SK-N-SH (cell line): Measurements from ENCODE around the gene CUX1. TPM values are rescaled to one million over a fixed set of nuclear protein-coding genes. Genes with fewer than 3 reads are reported as not detected.
A peak's percentile ranks its signal among the peaks of the same experiment; 100 is the strongest.

ENCODE experiments used
- CTCF ChIA-PET: fragments of 300-600, 350-600 bp; formaldehyde crosslinking; extraction: SDS; loops from one replicate; lab custom pipeline; 2021; lab: Yijun Ruan, JAX
- POLR2A ChIA-PET: fragments of 350-600 bp; sonication (Branson Sonifier 250); formaldehyde crosslinking; extraction: SDS; loops from one replicate; lab custom pipeline; 2020; ENCODE audit warnings: antibody characterized with exemption, inconsistent platforms; lab: Yijun Ruan, JAX
- DNase-seq: peaks from one replicate; pipeline ENCODE4 v3.0.0; 2012
- H2AFZ ChIP-seq: fragments of 200-600 bp; sonication (generic); 2 replicates; pipeline ENCODE4 v1.8.1; 2016; ENCODE audit warnings: antibody characterized with exemption, mild to moderate bottlenecking, low read depth
- H3F3A ChIP-seq: fragments of 200-600 bp; sonication (generic); replicated peaks from 2 replicates; pipeline ENCODE3; 2016; ENCODE audit warnings: antibody characterized with exemption, mild to moderate bottlenecking; ENCODE audit not compliant: insufficient read depth
- H3K27ac ChIP-seq, 2 experiments: fragments of 200-500 bp in 1 of 2; fragments of 200-600 bp in 1 of 2; sonication (Bioruptor generic) in 1 of 2; sonication (generic), shearing (Covaris generic) in 1 of 2; 2 replicates each; pipeline versions ENCODE4 v1.5.1 to v1.6.1; 2014 to 2016; ENCODE audit warnings: low read depth in 2 of 2, inconsistent platforms in 1 of 2, low read length in 1 of 2, mild to moderate bottlenecking in 1 of 2, mixed read lengths in 1 of 2
- H3K27me3 ChIP-seq: fragments of 200-600 bp; sonication (generic), shearing (Covaris generic); 2 replicates; pipeline ENCODE4 v1.6.1; 2016; ENCODE audit warnings: mixed run types; ENCODE audit not compliant: insufficient read depth
- H3K36me3 ChIP-seq, 2 experiments: fragments of 200-500 bp in 1 of 2; fragments of 200-600 bp in 1 of 2; sonication (Bioruptor generic) in 1 of 2; sonication (generic) in 1 of 2; replicated peaks in 1 of 2; 2 replicates each; pipeline versions ENCODE3 to v1.5.1; 2014 to 2016; ENCODE audit warnings: low read length in 1 of 2, mild to moderate bottlenecking in 1 of 2; ENCODE audit not compliant: insufficient read depth in 2 of 2, control insufficient read depth in 1 of 2
- H3K4me1 ChIP-seq, 2 experiments: fragments of 200-500 bp in 1 of 2; fragments of 200-600 bp in 1 of 2; sonication (Bioruptor generic) in 1 of 2; sonication (generic), shearing (Covaris generic) in 1 of 2; 2 replicates each; pipeline versions ENCODE4 v1.5.1 to v1.6.1; 2014 to 2016; ENCODE audit warnings: low read depth in 1 of 2, low read length in 1 of 2, mixed run types in 1 of 2; ENCODE audit not compliant: insufficient read depth in 2 of 2, control insufficient read depth in 1 of 2
- H3K4me2 ChIP-seq: fragments of 200-600 bp; sonication (generic), shearing (Covaris generic); 2 replicates; pipeline ENCODE4 v1.6.1; 2017; ENCODE audit warnings: mixed run types
- H3K4me3 ChIP-seq, 2 experiments: fragments of 200-500 bp in 1 of 2; fragments of 200-600 bp in 1 of 2; sonication (Bioruptor generic) in 1 of 2; sonication (generic), shearing (Covaris generic) in 1 of 2; 2 replicates each; pipeline versions ENCODE4 v1.5.1 to v1.8.1; 2014 to 2016; ENCODE audit warnings: low read depth in 2 of 2, inconsistent platforms in 1 of 2, low read length in 1 of 2, mild to moderate bottlenecking in 1 of 2, mixed read lengths in 1 of 2, moderate library complexity in 1 of 2
- H3K79me2 ChIP-seq: fragments of 200-600 bp; sonication (generic); 2 replicates; pipeline ENCODE4 v1.8.1; 2017; ENCODE audit warnings: mild to moderate bottlenecking; ENCODE audit not compliant: insufficient read depth
- H3K9ac ChIP-seq: fragments of 200-600 bp; sonication (generic); 2 replicates; pipeline ENCODE4 v1.6.1; 2017; ENCODE audit warnings: mixed run types
- H3K9me2 ChIP-seq: fragments of 200-600 bp; sonication (generic); 2 replicates; pipeline ENCODE4 v1.6.1; 2017; ENCODE audit warnings: mixed run types
- H3K9me3 ChIP-seq: fragments of 200-600 bp; sonication (generic); 2 replicates; pipeline ENCODE4 v1.6.1; 2017; ENCODE audit warnings: mixed run types, mild to moderate bottlenecking, moderate library complexity
- H4K20me1 ChIP-seq: fragments of 200-600 bp; sonication (generic); 2 replicates; pipeline ENCODE4 v1.6.1; 2017; ENCODE audit warnings: mild to moderate bottlenecking, mixed run types; ENCODE audit not compliant: insufficient read depth
- ELF1 ChIP-seq: IDR thresholded peaks from 2 replicates; pipeline ENCODE4 v1.4.0; 2012
- FOXJ3 ChIP-seq: sonication (generic); formaldehyde crosslinking; IDR thresholded peaks from 2 replicates; pipeline ENCODE4 v1.5.1; 2020; ENCODE audit warnings: mild to moderate bottlenecking, missing genetic modification reagents
- FOXM1 ChIP-seq: IDR thresholded peaks from 2 replicates; pipeline ENCODE4 v1.4.0; 2012; ENCODE audit warnings: low read depth, mild to moderate bottlenecking
- GABPA ChIP-seq: IDR thresholded peaks from 2 replicates; pipeline ENCODE4 v1.4.0; 2012; ENCODE audit warnings: low read depth, mild to moderate bottlenecking
- JUND ChIP-seq: IDR thresholded peaks from 2 replicates; pipeline ENCODE4 v1.4.0; 2012
- MEF2A ChIP-seq: IDR thresholded peaks from 2 replicates; pipeline ENCODE4 v1.4.0; 2012; ENCODE audit warnings: low read depth, borderline replicate concordance
- NRF1 ChIP-seq: IDR thresholded peaks from 2 replicates; pipeline ENCODE4 v1.6.1; 2012; ENCODE audit warnings: low read depth, mild to moderate bottlenecking, low read length
- POLR2AphosphoS5 ChIP-seq: IDR thresholded peaks from 2 replicates; pipeline ENCODE4 v1.6.1; 2012; ENCODE audit warnings: low read depth, low read length
- RAD21 ChIP-seq: IDR thresholded peaks from 2 replicates; pipeline ENCODE4 v1.6.1; 2012; ENCODE audit warnings: mild to moderate bottlenecking, low read length
- SIN3A ChIP-seq: IDR thresholded peaks from 2 replicates; pipeline ENCODE4 v1.6.1; 2012; ENCODE audit warnings: low read depth, mild to moderate bottlenecking, low read length, moderate library complexity, borderline replicate concordance
- TCF12 ChIP-seq: IDR thresholded peaks from 2 replicates; pipeline ENCODE4 v1.4.0; 2012
- TEAD4 ChIP-seq: IDR thresholded peaks from 2 replicates; pipeline ENCODE4 v1.4.0; 2012; ENCODE audit warnings: mild to moderate bottlenecking, borderline replicate concordance; ENCODE audit not compliant: insufficient read depth
- YY1 ChIP-seq: IDR thresholded peaks from 2 replicates; pipeline ENCODE4 v1.4.0; 2012; ENCODE audit warnings: low read depth, mild to moderate bottlenecking
- WGBS: methylation state at CpG from one replicate; pipeline ENCODE4 v1.1.6; 2017; ENCODE audit warnings: low lambda C conversion rate; 5-methylcytosine and 5-hydroxymethylcytosine counted together
- polyA plus RNA-seq, 3 experiments: library from polyadenylated mRNA; depleted of rRNA; stranded (reverse); fragments of >200 nt; gene quantifications; 2 replicates each; pipeline ENCODE4 v1.2.3, GENCODE V29; 2012
- TF ChIP-seq, protein P1 (sequence below): IDR thresholded peaks from 2 replicates; pipeline ENCODE4; 2012
- TF ChIP-seq, protein P2 (sequence below): fragments of 150-350 bp; IDR thresholded peaks from 2 replicates; pipeline ENCODE4 v1.6.1; 2017; ENCODE audit warnings: antibody characterized with exemption, low read length, low read depth, borderline replicate concordance

The CUX1 gene
- polyA plus RNA-seq, 1 of the 3 experiments (the other 2 are of a cell fraction): 68.6 TPM

DNA sequence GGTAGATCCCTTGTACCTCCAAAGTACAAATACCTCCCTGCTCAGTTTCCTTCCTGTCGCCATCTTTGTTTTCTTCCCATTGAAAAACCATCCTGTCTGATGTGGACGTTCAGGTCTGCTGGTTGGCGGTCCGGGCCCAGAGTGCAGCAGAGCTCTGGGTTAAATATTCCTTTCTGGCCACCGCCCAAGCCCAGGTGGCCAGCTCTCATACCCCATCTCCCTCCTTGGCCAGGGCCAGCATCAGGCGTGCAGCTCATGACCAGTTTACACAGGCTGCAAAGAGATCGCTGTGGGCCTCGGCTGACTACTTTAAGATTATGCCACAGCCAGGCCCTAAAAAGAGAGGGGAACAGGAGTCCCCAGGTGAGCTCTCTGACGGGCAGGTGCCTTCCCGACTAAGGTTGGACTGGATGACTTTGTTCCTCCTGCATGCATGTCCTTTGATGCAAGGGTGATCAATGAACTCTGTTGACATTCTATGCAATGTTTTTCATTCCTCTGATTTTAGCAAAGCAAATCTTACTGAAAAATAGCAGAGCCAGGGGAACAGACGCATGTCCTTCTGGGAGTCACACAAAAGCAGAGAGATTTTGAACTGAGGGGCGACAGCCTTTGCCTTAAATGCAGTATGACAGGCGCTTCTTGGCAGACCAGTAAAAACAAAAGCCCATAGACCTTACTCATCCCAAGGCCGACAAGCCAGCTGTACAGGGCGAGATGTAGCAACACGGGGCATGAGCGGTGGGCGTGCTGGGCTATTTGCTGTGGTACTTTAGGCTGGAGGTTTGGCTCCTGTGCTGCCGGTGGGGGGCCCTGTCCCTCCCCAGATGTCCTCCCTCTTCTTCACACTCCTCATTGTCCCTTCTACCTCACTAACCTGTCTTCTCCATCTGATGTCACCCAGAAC, 435.9 kb downstream of the CUX1 start:
- POLR2A ChIA-PET: interaction anchor here (1.0 to 1.1 kb wide), 2 partner anchors 17 kb away, joined by 3 to 8 read pairs; no protein-coding TSS in a partner anchor
- Histone ChIP-seq H3K9me2 (no peaks in the 10 kb centered on the region), H3K9ac (no peak overlapping the region), H3K27me3 (no peaks in the 10 kb centered on the region), H3K9me3 (no peaks in the 10 kb centered on the region), H3K27ac (peak overlapping the region in 1 of 2 experiments; percentile 91; a peak in 2 of 4 replicates), H3K4me1 (peaks cover 0 to 42% of the 10 kb centered on the region in 2 experiments; a peak in 2 of 4 replicates), H3K36me3 (peaks cover 0 to 14% of the 10 kb centered on the region in 2 experiments), H4K20me1 (no peaks in the 10 kb centered on the region), H3K4me2 (no peak overlapping the region), H3K79me2 (no peaks in the 10 kb centered on the region), H3K4me3 (no peak overlapping the region), H3F3A (no peaks in the 10 kb centered on the region), H2AFZ (no peak overlapping the region)
- CTCF ChIA-PET: interaction anchor here (0.6 to 9.3 kb wide), 14 partner anchors 14 to 712 kb away, joined by 3 to 85 read pairs (median 6); no protein-coding TSS in a partner anchor
- 96% methylated on average over 18 of the region's 19 CpGs for WGBS
- TF ChIP-seq FOXM1: no peak
- TF ChIP-seq ELF1: no peak
- TF ChIP-seq YY1: no peak
- TF ChIP-seq RAD21: no peak
- TF ChIP-seq GABPA: no peak
- TF ChIP-seq, protein P1, sequence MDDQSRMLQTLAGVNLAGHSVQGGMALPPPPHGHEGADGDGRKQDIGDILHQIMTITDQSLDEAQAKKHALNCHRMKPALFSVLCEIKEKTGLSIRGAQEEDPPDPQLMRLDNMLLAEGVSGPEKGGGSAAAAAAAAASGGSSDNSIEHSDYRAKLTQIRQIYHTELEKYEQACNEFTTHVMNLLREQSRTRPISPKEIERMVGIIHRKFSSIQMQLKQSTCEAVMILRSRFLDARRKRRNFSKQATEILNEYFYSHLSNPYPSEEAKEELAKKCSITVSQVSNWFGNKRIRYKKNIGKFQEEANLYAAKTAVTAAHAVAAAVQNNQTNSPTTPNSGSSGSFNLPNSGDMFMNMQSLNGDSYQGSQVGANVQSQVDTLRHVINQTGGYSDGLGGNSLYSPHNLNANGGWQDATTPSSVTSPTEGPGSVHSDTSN: no peak
- TF ChIP-seq POLR2AphosphoS5: no peak
- TF ChIP-seq MEF2A: no peak
- TF ChIP-seq FOXJ3 (CRISPR knock-in tag): no peak
- TF ChIP-seq SIN3A: no peak
- no peak for TF ChIP-seq TCF12
- TF ChIP-seq TEAD4: no peak
- no peak for TF ChIP-seq NRF1
- TF ChIP-seq JUND: no peak
- no peak for DNase-seq

DNA sequence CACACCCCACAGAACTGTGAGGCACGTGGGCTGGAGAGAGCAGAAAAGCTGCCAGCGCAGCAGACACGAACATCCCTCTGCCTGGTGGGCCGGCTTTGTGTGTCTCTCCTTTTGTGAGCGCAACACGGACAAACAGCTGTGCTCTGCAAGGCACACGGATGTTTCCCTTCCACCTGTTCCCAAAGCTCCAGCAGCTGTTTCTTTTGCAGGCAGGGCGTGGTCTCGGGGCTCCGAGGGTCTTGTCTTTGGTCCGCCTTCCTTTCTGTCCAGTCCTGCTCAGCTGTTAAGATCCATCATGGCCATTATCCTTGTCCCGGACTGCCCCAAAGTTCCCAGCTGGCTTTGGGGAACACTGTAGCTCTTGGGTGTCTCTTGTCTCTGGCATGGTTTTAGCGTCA, 436.5 kb downstream of the CUX1 start:
- Histone ChIP-seq H3K4me3 (no peak overlapping the region), H3K79me2 (no peaks in the 10 kb centered on the region), H3K36me3 (peaks cover 0 to 14% of the 10 kb centered on the region in 2 experiments), H3K9me3 (no peaks in the 10 kb centered on the region), H2AFZ (no peak overlapping the region), H3K9ac (no peak overlapping the region), H3K9me2 (no peaks in the 10 kb centered on the region), H3K4me2 (no peak overlapping the region), H3F3A (no peaks in the 10 kb centered on the region), H4K20me1 (no peaks in the 10 kb centered on the region), H3K27me3 (no peaks in the 10 kb centered on the region), H3K27ac (no peak overlapping the region; a peak in 1 of 4 replicates), H3K4me1 (peaks cover 0 to 49% of the 10 kb centered on the region in 2 experiments; a peak in 2 of 4 replicates)
- DNase-seq: no peak
- CTCF ChIA-PET: interaction anchor here (1.1 to 9.3 kb wide), 8 partner anchors 15 to 711 kb away, joined by 3 to 85 read pairs (median 7); no protein-coding TSS in a partner anchor
- WGBS: 95% methylated on average over 13 of the region's 13 CpGs
- TF ChIP-seq, protein P2, sequence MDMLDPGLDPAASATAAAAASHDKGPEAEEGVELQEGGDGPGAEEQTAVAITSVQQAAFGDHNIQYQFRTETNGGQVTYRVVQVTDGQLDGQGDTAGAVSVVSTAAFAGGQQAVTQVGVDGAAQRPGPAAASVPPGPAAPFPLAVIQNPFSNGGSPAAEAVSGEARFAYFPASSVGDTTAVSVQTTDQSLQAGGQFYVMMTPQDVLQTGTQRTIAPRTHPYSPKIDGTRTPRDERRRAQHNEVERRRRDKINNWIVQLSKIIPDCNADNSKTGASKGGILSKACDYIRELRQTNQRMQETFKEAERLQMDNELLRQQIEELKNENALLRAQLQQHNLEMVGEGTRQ: no peak
- no peak for TF ChIP-seq TCF12
- POLR2A ChIA-PET: interaction anchor here (1.0 kb wide), 1 partner anchor 16 kb away, joined by 3 read pairs; no protein-coding TSS in a partner anchor
